GM04504 (cell line): ENCODE results near the gene NDUFB11.

ENCODE experiments used
- DNase-seq: peaks from one replicate; pipeline ENCODE4 v3.0.0-alpha.2; 2012; ENCODE audit warnings: low read depth

Gene NDUFB11

GRCh38 chrX:47144626-47145394 is at the start of gene NDUFB11, which contains the start of gene RBM10:
NDUFB11 (minus strand) TSS chrX:47144702; CDS start chrX:47144679, 23 bp downstream.
RBM10 (plus strand) TSS chrX:47145221; CDS start chrX:47147482, 2,261 bp downstream.
- peak; percentile 84 for DNase-seq

GRCh38 chrX:47193475-47194193 is 49.1 kb upstream of the NDUFB11 start, which contains the start of gene UBA1:
UBA1 (plus strand) TSS chrX:47193829; CDS start chrX:47198803, 4,974 bp downstream.
- DNase-seq, result peak; percentile 95

GRCh38 chrX:47191806-47192401 is 47.4 kb upstream of the NDUFB11 start:
- DNase-seq, result no peak

- no peak for DNase-seq
Measured at GRCh38 chrX:47191331-47191730, 46.8 kb upstream of the NDUFB11 start.

GRCh38 chrX:47190445-47191269 is 46.2 kb upstream of the NDUFB11 start:
- peak; percentile 78 for DNase-seq

- DNase-seq, result no peak
Measured at GRCh38 chrX:47189906-47190305, 45.4 kb upstream of the NDUFB11 start.

DNA sequence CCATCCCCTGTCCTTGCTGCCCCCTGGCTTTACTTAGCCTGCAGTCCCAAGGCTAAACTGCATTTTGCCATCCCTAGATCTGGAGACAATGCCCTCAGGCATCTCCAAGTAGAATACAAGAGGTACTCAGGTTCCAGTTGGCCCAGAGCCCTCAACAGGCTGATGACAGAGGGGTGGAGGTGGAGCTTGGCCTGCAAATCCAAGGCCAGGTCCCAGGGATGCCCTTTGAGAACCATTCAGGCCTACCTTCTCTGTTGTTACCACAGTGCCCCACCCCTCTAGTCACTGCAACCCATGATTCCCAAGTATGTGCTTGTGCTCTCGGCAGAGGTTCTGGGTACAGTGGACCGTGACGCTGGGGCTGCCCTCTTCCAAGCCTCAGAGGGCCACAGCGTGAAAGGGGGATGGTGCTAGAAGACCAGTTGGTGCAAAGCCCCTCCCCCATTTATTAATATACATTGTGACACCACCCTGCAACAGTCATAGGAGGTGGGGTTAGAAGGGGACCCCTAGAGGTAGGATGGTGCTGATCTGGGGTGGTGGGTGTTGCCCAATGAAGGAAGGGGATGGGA is 42.7 kb upstream of the NDUFB11 start:
- no peak for DNase-seq

- no peak for DNase-seq
Measured at GRCh38 chrX:47186096-47186740, 41.7 kb upstream of the NDUFB11 start.

- no peak for DNase-seq
Measured at GRCh38 chrX:47185241-47185640, 40.7 kb upstream of the NDUFB11 start.

GRCh38 chrX:47184486-47184885 is 40.0 kb upstream of the NDUFB11 start:
- DNase-seq, result no peak

- DNase-seq, result no peak
Measured at GRCh38 chrX:47182106-47182700, 37.7 kb upstream of the NDUFB11 start.

DNA sequence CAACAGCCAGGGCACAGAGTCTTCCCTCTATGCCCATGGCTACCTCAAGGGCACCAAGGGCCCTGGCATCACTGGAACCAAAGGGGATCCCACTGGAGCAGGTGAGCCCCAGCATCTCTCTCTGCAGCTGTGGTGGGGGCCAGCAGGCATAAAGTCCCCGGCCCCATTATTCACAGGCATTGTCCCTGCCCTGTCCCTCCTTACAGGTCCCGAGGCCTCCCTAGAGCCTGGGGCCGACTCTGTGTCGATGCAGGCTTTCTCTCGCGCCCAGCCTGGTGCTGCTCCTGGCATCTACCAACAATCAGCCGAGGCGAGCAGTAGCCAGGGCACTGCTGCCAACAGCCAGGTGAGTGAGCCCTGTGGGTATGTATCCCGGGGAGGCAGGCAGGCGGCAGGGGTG is 36.8 kb upstream of the NDUFB11 start:
- DNase-seq, result no peak

- no peak for DNase-seq
Measured at GRCh38 chrX:47180346-47180745, 35.8 kb upstream of the NDUFB11 start.

GRCh38 chrX:47179928-47180255 is 35.4 kb upstream of the NDUFB11 start:
- DNase-seq, result no peak

GRCh38 chrX:47179221-47179927 is 34.9 kb upstream of the NDUFB11 start:
- DNase-seq, result peak; percentile 51

DNA sequence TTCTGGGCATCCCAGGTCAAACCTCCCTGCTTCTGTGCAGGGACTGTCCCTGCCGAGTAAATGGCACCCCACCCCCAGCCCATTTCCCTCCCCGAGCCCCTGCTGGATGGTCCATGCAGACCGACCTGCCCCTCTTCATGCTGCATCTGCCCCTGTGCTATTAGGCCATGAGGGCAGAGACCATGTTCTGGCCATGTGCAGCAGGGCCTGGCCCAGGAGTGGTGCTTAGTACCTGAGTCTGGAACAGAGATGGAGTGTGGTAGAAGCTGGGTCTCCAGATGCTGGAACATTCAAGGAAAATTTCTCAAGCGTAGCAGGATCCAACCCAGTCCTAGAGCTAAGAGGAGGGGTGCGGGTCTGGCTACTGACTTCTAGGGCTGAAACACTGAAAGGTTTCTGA is 33.8 kb upstream of the NDUFB11 start:
- DNase-seq, result no peak

DNA sequence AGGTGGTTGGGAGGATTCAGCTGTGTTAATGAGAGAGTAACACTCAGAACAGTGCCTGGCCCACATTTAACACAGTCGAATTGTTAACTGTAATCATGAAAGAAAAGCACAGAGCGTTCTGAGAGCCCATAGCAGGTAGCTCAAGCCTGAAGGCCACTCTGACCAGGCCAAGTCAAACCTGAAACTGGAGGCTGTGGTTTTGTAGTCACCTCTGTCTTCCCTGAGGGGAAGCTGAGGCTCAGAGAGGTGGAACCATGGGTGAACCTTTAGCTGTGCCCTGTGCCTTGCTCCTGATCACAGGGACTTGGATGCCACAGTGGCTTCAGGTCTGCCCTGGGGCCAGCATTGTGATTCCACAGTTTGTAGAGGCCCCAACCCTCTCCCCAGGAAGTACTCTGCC is 32.6 kb upstream of the NDUFB11 start:
- DNase-seq, result no peak

DNA sequence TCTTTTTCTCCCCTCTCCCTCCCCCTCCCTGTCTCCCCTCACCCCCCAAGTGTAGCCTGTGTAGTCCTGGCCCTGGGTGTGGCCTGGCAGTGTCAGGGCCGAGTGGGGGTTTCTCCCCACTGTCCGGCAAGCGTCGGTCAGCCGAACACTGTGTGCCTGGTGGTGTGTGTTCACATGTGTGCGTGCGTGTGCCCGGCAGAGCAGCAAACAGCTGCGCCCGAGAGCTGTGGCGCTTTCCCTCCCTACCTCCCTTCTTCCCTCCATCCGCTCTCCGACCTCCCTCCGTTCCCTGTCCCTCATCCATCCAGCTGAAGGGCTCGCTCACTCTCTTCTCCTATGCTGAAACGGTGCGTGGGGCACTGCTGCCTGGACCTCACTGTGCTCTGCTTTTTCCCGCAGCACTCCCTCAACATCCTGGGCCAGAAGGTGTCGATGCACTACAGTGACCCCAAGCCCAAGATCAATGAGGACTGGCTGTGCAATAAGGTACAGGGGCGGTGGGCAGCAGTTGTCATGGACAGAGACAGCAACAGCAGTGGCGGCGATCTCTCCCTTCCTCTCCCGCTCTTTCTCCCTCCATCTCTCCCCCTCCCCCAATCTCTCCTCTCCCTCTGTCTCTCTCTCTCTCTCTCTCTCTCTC is 31.7 kb upstream of the NDUFB11 start:
- no peak for DNase-seq

- DNase-seq, result no peak
Measured at GRCh38 chrX:47175588-47175980, 31.1 kb upstream of the NDUFB11 start.
